A375 (cell line): ENCODE data around the gene MBLAC2. TPM values are rescaled to one million over a fixed set of nuclear protein-coding genes. Genes with fewer than 3 reads are reported as not detected.

Source experiments
- total RNA-seq: library from RNA; depleted of rRNA; stranded (reverse); fragments of >200 nt; shearing (Covaris generic); gene quantifications from 2 replicates; pipeline ENCODE4 v1.2.3, GENCODE V29; 2014; rRNA removed

Gene MBLAC2
- total RNA-seq = 7.0 and 7.9 TPM in 2 replicates

GRCh38 chr5:90474235-90475107 is at the start of gene MBLAC2, which contains the start of gene POLR3G:
Gene MBLAC2 (minus strand): TSS chr5:90474771. CDS start chr5:90474292, 479 bp downstream.
Gene POLR3G (plus strand): TSS chr5:90474864. CDS start chr5:90485568, 10,704 bp downstream.

GRCh38 chr5:90409318-90410177 is 65.0 kb downstream of the MBLAC2 start, which contains the start of gene CETN3:
Gene CETN3 (minus strand): TSS chr5:90409756. CDS start chr5:90409661, 95 bp downstream.

Other genes with a start within 250 kb of the MBLAC2 start
- 57.1 and 63.8 TPM in 2 replicates for gene CETN3, start 65.0 kb downstream of the MBLAC2 start, total RNA-seq
- gene POLR3G, start 93 bp upstream of the MBLAC2 start, total RNA-seq = 28.3 and 39.6 TPM in 2 replicates
- gene LYSMD3, start 54.8 kb upstream of the MBLAC2 start, total RNA-seq = 5.2 and 6.4 TPM in 2 replicates
- gene ADGRV1, start 84.0 kb upstream of the MBLAC2 start, total RNA-seq = 5.1 and 6.0 TPM in 2 replicates